Measurements from ENCODE around the gene ARMC2.

GRCh38 chr6:108896111-108896661 is 48.0 kb downstream of the ARMC2 start:
- no peak for TF ChIP-seq CTCF (conservative IDR thresholded peaks at IDR 0.05 in 1 of 2, IDR thresholded peaks at IDR 0.05 in 1 of 2; ENCODE audit: extremely low read depth in 1 of 2, insufficient read depth in 1 of 2, low read depth in 1 of 2, low read length in 2 of 2)
- no peak for TF ChIP-seq EZH2 (IDR thresholded peaks at IDR 0.05; ENCODE audit: borderline replicate concordance, low read length)
